Measurements from ENCODE around the gene LEFTY2.
"Not testable (repeated sequence)": the region's sequence is repeated elsewhere in the genome, so short reads cannot be mapped to it uniquely, and the experiment has no call there.

The LEFTY2 gene

DNA sequence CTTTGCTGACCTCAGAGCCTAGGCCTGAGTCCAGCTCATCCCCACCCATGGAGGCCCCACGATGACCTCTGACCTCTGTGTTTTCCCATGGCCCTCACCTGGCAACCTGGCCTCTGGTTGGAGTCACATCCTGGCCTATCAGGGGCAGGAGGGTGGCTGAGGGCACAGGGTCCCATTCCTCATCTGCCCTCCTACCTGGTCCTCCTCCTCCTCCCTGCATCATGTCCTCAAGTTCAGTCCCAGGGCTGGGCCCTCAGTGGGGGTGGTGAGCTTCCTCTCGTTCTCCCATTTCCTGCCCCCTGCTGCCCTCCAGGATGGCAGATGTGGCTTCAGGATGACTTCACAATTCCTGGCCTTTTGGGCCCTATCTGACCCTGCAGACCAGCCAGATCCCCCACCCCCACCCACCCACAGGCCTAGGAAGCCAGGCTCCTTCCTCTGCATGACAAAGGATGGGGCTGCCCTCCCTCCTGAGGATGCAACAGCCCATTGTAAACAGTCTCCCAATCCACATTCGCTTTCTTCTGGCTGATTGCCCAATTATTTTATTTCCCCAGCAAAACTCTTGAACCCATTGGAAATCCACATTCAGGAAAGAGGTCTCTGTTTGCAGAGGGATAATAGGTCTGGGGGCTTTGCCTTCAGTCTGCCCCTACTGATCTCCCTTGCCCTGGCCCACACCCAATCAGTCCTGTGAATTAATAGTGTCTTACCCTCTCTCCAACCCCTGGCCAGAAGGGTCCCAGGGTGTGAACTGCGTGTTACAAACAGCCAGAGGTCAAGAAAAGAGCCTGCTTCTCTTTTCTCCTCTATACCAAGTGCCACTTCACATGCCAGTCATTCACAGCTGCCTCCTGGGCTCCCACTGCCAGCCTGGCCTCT is 41.7 kb downstream of the LEFTY2 start:
- DNase-seq, result no peak

DNA sequence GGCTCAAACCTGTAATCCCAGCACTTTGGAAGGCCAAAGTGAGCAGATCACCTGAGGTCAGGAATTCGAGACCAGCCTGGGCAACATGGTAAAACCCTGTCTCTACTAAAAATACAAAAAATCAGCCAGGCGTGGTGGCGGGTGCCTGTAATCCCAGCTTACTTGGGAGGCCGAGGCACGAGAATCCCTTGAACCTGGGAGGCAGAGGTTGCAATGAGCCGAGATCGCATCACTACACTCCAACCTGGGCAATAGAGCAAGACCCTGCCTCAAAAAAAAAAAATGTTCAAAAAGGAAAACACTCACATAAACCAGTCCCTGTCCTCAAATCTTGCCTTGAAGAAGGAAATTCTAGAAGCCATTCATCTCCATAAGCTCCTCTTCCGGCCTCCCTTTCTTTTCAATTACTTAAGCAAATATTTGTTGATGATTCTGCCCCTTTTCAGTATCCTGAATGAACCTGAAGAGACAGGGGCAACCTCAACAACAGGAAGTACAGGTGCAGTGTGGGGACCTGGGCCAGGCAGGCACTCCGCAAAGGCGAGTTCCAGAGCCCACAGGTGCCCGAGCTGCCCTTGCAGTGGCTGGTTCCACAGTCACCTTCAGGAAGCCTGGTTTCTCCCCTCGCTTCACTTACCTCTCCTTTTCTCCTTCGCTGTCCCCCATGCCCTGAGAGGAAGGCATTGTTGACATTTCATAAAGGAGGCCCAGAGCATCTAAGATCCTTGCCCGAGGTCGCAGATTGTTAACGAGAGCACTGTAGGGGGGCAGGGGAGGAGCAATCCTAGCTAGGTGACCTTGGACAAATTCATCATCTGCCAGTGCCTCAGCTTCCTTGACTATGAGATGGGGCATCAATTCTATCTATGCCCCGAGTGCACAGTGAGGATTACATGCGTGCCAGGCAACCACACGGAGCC is 43.2 kb downstream of the LEFTY2 start:
- no peak for DNase-seq

DNA sequence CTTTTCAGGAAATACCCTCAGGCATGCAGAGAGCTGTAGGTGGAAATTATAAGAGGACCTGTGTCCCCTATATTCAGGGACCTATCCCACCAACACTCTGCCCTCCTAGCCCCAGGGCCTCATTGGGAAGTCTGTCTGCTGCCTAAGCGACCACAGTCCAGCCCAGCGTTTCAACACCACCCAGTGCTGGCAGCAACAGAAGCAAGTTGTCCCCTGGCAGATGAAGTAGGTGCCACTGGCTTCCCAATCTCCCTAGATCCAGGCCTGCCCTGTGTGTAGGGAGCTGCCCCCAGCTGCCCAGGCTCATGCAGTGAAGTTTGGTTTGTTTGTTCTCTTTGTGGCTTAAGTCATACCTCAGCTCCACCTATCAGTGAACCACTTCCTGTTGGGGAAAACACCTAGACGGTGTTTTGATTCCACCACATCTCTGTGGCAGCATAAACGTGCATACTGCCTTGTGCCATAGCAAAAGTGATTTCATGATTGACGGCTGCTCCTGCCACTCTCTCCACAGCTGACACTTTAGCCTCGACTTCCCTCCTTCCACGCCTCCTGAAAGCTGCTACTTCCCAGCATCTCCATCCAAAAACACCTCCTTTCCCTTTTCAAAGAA is 44.0 kb downstream of the LEFTY2 start:
- no peak for DNase-seq

GRCh38 chr1:225896494-225896893 is 44.5 kb downstream of the LEFTY2 start:
- no peak for DNase-seq

- no peak for DNase-seq
Observed at GRCh38 chr1:225892307-225892706, 48.7 kb downstream of the LEFTY2 start.

DNA sequence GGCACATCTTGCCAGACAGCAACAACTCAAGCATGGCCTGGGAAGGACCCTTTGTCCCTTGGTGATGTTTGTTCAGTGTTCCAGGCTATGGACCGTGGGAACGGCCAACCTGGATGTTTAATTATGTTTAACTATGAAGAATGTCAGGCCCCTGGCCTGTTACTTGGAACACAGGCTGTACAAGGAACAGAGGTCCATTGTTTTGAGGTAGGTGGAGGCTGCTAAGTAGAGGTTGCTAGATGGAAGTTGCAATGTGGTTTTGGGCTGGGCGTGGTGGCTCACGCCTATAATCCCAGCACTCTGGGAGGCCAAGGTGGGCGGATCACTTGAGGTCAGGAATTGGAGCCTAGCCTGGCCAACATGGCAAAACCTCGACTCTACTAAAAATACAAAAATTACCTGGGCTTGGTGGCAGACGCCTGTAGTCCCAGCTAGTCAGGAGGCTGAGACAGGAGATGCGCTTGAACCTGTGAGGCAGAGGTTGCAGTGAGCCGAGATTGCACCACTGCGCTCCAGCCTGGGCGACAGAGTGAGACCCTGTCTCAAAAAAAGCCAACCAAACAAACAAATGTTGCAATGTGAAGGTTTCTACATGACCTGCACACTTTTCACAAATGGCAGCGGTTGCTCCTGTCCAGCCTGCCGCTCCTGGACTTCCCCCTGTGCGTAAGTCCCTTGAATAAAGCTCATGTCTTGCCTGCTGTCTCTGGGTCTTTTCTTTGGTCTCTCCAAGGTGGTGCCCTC is 49.6 kb downstream of the LEFTY2 start:
- DNase-seq, result no peak

- DNase-seq, result no peak
Observed at GRCh38 chr1:225890346-225891228, 50.4 kb downstream of the LEFTY2 start.

DNA sequence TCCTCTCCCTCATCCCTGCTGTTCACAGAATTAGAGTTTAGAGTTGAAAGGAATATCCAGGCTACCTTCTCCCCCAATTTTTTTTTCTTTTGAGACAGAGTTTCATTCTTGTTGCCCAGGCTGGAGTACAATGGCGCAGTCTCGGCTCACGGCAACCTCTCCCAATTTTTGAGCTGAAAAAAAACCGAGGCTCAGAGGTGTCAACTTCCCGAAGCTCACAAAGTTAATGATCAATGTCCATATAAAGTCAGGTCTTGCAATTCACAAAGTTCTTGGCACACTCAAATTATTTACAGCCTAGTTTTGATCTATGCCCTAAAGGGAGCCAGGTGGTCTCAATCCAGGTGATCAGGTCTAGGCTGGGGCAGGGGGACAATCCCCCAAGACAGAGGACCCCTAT is 51.3 kb downstream of the LEFTY2 start:
- DNase-seq, result no peak

- DNase-seq, result no peak
Observed at GRCh38 chr1:225888898-225889601, 52.0 kb downstream of the LEFTY2 start, which contains the start of gene LEFTY1. Gene LEFTY1 (minus strand): TSS chr1:225889146. CDS start chr1:225889066, 80 bp downstream.

DNA sequence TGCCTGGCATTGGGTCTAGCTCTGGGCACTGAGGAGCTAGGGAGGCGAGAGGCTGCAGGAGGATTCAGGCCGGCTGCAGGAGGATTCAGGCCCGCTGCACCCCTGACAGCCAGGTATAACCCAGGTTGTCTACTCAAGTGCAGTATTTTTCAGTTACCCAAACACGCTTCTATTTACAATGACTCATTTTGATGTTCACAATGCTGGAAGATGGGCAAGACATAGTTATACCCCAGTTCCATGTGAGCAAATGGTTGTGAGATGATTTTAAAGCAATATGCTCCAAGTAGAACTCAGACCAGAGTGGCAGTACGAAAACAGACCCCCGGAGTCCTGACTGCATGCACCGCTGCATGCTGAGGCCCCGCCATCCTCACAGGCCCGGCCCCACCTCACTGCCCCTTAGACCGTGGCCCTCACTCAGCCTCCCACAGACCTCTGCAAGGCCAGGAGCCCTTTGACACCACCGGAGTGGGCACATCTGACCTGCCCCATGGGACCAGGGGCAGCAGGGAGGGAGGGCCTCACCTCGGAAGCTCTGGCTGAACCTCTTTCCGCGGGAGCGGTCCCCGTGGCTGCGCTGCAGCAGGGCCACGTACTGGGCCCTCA is 52.6 kb downstream of the LEFTY2 start:
- no peak for DNase-seq

- not testable (repeated sequence) for DNase-seq
Observed at GRCh38 chr1:225887554-225888288, 53.3 kb downstream of the LEFTY2 start.

DNA sequence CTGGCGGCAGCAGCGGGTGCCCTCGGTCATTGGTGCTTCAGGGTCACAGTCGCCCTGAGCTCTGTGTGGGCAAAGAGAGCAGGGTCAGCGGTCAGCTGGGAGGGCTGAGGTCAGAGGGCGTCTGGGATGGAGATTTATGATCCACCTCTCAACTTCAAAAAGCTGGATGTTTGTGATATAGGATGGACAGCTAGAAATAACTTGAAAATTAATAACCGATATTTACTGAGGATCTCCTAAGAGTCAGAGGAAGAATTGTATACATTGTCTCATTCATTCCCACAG is 54.0 kb downstream of the LEFTY2 start:
- no peak for DNase-seq
